Stimulated activated CD4-positive, alpha-beta T cell treated with anti-CD3 and anti-CD28 coated beads, Interleukin-15, amount 100 ng/mL, for 1 hour (primary cell): ENCODE measurements around the gene AARS2.

Source experiments
- DNase-seq, 2 donors: peaks; one replicate each; pipeline ENCODE4 v3.0.0-alpha.2; 2020; ENCODE audit warnings: low read depth in 1 of 2, low spot score in 1 of 2

Gene AARS2

DNA sequence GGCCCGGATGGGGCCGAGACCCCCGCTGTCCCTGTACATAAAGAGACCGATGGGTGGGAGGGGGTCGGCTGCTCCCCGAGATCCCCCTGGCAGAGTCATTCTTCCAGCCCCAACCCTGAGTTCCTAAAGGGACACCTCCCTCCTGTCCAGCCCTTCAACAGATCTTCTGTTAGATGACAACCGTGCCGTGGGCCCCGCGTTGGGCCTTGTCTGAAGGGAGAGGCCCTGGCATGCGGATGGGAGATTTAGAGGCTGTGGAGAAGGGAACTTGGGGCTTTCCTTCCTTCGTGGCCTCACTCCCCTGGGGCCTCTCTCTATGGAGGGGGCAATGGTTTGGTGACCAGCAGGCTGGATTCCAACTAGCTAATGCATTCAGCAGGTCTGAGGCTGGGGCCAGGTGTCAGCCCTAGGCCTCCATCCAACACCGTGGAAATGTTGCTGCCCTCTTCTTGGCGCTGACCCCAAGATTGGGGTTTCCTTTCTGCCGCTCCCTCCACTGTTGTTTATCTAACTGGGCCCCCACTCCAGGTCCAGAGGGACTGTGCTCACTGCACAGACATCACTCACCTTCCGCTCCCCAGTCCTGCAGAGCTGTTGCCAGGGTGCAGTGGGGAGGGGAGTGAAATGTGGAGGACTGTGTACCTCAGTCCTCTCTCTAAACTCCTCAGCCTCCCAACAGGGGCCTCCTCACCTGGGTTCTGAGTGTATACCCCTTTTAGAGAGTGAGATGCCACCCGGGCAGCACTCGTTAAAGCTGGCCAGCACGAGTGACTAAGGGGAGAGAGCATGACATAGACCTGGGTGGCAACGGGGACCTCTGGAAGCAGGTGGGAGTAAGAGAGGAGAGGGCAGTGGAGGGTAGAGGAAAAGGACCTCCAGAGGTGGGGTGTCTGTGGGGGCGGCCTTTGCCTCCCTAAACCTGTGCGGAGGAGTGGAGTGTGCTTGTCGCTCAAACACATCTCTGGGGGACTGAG, 36.2 kb downstream of the AARS2 start:
- no peak for DNase-seq

DNA sequence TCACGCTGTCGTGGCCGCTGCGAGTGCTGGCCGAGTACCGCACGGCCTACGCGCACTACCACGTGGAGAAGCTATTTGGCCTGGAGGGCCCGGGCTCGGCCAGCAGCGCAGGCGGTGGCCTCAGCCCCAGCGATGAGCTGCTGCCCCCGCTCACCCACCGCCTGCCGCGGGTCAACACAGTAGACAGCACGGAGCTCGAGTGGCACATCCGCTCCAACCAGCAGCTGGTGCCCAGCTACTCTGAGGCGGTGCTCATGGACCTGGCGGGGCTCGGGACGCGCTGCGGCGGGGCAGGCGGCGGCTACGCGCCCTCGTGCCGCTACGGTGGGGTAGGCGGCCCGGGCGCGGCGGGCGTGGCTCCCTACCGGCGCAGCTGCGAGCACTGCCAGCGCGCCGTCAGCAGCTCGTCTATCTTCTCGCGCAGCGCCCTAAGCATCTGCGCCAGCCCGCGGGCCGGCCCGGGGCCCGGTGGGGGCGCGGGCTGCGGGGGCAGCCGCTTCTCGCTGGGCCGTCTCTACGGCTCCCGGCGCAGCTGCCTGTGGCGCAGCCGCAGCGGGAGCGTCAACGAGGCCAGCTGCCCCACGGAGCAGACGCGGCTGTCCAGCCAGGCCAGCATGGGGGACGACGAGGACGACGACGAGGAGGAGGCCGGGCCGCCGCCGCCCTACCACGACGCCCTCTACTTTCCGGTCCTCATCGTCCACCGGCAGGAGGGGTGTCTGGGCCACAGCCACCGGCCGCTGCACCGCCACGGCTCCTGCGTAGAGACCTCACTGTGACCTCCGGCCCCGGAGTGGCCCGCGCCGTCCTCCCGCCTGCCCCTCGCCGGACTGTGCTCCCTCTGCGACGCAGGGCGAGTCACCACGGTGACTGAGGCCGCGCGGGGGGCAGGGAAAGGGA, 37.1 kb downstream of the AARS2 start:
- no peak for DNase-seq

DNA sequence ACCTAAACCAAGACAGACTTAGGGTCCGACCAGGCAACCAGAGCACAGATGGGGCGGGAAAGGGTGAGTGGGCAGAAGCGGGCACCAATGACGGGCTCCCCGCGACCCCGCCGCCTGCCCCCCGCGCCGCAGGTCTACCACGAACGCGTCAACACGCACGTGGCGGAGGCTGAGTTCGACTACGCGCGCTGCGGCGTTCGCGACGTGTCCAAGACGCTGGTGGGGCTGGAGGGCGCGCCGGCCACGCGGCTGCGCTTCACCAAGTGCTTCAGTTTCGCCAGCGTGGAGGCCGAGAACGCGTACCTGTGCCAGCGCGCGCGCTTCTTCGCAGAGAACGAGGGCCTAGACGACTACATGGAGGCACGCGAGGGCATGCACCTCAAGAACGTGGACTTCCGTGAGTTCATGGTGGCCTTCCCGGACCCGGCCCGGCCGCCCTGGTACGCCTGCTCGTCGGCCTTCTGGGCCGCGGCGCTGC, 37.8 kb downstream of the AARS2 start:
- DNase-seq, result no peak

DNA sequence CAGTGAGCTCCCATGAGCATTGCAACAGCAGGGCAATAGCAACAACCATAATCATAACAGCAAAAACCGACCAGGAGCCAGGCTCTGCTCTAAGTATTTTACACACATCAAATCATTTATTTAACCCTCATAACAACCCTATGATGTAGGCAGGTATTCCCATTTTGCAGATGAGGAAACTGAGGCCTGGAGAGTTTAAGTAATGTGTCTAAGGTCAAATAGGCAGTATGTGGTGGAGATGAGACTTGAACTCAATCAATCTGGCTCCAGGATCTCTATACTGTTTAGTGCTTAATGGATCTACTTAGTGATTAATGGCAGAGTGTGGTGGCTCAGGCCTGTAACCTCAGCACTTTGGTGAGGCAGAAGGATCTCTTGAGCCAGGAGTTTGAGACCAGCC, 39.5 kb downstream of the AARS2 start:
- DNase-seq, result no peak

DNA sequence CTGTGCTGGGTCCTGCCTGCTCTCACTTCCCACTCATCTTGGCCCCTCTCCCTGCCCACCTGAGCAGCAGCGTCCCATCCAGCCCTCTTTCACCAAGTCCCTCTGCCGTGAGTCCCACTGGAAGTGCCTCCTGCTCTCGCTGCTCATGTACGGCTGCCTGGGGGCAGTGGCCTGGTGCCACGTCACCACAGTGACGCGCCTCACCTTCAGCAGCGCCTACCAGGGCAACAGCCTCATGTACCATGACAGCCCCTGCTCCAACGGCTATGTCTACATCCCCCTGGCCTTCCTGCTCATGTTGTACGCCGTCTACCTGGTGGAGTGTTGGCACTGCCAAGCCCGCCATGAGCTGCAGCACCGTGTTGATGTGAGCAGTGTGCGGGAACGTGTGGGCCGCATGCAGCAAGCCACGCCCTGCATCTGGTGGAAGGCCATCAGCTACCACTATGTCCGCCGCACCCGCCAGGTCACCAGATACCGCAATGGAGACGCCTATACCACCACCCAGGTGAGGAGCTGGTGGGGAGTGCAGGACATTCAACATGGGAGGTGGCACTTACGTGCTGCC, 40.1 kb downstream of the AARS2 start:
- DNase-seq, result no peak

DNA sequence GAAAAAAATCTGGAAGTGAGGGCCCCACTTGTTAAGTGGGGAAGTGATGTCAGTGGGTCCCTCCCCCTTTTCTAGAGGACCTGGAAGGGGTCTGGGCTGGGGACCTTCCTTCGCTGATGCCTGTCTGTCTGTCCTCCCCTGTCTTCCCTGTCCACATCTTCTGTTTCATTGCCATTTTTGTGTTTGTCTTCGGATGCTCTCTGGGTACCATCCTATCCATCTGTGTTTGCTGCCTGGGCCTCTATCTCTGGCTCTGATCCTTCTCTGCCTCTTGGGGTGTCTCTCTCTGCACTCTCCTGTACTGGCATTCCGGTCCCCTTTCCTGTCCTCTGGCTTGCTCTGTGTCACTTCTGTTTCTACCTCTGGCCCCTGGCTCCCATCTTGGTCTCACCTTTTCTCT, 40.6 kb downstream of the AARS2 start:
- no peak for DNase-seq

DNA sequence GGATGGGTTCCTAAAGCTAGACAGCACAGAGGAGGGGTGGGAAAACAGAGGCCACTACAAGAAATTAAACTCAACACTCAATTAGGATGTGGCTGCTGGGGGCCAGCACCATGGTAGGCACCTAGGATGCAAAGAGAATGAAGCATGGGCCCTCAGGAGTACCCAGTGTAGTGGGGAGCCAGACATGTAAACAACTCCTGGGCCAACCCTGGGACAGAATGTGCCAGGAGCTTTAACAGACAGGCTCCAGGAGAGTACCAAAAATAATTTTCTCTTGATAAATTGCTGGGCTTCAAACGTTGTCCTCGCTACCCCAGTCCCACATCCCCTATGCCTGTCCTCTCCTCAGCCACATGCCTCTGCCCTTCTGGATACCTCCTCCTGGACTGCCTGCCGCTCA, 41.2 kb downstream of the AARS2 start:
- DNase-seq, result no peak

DNA sequence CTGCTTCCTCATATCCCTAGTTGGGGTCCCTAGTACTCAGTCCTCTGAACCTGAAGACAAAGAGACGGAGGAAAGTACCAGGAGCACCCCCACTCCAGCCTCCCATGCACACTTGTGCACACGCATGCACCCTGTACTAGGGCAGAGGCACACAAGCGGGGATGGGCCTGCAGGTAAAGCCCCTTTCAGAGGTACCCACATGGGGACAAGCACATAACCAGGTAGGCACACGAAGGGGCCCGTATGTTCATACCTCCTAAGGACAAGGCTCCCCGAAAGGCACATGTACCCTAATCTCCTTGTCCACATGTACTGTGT, 41.8 kb downstream of the AARS2 start:
- DNase-seq, result no peak

DNA sequence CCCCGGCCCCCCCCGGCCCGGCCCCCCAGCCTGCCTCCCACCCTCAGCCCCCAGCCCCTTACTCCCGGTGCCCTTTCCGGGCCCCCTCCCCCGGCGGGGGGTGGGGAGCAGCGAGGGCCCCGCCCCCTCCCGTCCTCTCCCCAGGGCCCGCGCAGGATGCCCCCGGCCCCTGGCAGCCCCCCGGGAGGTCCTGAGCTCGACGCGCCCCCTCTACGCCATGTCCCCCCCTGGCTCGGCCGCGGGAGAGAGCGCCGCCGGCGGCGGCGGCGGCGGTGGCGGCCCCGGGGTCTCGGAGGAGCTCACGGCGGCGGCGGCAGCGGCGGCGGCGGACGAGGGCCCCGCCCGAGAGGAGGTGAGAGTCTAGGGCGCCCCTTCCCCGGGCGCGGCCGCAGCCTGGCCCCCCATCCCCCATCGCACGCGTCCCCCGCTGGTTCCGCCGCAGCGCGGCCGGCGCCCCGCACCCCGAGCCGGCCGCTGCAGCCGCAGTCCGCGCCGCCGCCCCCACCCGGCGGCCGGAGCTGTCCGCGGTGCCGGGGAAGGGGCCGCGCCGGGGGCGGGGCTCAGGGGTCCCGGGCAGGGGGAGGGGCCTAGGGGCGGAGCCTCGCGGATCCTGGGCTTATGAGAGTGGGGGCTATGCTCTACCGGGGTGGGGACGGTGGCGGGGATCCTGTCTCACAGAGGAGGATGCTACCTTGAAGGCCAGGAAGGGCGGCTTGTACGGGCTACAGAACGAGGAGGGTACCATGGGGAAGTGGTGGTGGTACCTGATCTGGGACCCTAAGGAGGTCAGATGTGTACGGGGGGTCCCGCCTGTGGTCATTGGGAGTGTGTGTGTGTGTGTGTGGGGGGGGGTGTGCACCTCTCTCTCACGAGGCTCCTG, 42.4 kb downstream of the AARS2 start:
- no peak for DNase-seq

DNA sequence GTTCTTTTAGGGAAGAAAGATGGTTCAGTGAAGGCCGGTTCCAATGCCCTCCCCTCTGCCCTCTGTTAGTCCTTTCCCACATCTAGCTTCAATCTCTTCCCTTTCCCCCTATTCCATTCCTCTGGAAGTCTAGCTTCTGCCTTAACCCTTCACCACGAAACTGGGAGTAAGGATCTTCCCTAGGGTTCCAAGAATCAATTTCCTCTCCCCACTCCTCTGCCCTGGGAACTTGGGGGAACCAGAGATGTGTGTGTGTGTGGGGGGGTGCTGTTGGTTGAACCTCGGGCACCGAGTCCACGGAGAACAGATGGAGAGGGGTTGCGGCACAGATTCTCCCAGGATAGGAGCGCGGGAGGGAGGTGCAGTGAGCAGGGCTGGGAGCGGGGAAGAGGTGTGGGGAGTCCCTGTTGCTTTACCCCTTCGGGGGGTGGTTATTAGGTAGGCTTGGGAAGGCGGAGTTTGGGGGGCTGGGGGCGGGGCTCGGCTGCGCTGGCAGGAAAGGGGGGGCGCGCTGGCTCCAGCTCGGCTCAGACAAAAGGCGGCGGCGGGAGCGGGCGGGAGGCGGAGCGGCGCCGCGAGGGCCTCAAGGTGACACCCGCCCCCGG, 43.1 kb downstream of the AARS2 start, which contains the start of gene TMEM151B:
TSS of gene TMEM151B (plus strand) at position 530 of the 605 bp plus-strand sequence. CDS start 293 bp downstream, outside the sequence.
- DNase-seq, result no peak

DNA sequence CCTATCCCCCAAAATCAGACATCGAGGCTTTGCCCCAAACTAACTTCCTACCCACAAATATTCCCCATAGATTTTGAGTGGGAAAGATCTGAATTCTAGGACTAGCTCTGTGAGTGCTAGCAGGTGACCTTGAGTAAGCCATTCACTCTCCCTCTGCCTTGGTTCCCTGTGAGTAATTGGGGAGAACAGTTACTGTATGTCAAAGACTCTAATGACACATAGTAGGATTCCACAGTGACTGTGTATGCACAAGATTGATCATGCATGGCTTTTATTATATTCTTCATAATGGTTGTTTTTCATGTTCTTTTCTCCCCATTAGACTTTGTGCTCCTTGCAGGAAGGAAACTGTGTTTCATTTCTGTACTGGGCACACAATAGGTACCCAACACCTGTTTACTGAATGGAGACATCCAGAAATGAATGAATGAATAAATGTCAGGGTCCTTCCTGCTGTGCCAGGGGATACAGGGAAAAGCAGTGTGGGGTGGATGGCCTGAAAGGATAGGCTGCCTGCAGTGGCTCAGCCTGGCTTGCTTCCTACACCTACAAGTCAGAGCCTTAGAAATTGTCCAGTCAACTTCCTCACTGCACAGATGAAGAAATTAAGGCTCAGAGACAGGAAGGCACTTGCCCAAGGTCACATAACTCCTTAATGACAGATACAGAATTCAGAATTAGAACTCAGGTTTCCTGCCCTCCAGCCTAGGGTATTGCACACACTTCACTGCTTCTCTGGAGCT, 43.8 kb downstream of the AARS2 start:
- no peak for DNase-seq

DNA sequence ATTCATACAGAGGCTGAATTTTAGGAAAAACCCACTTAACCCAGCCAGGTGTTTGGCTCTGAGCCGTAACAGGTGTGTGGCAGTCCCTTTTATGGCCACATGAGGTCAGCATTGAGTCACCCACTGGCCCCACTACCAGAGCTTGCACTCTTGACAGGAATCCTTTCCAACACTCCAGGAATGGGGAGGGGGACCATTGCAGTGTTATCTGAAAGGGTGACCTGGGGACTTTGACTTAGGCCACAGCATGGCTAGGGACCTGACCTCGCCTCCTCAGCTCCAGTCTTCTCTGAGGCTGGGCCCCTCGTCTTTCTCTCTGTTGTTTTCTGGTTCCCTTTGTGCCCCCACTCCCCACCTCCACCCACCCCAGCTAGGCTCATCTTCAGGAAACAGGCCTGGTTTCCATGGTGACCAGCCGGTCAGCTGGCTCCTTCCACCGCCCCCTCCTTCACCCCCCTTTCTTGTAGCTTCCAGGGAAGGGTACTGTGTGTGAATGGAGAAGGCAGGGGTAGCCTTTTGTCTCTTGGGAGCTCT, 45.0 kb downstream of the AARS2 start:
- DNase-seq, result peak in 1 of 2 donors; percentile 40

DNA sequence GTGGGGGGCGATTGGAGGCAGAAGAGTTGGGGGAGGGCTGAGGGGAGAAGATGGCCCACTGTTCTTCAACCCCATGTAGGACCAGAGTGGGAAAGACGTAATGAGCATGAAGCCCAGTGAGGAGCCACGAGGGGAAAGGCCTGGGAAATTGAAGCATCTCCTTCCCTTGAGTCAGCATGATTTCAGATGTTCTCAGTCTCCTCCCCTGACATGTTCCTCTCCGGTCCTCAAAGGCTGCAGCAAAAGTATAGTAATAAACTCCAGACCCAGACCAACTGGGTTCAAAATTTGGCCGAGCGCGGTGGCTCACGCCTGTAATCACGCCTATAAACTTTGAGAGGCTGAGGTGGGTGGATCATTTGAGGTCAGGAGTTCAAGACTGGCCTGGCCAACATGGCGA, 45.9 kb downstream of the AARS2 start:
- DNase-seq, result no peak

DNA sequence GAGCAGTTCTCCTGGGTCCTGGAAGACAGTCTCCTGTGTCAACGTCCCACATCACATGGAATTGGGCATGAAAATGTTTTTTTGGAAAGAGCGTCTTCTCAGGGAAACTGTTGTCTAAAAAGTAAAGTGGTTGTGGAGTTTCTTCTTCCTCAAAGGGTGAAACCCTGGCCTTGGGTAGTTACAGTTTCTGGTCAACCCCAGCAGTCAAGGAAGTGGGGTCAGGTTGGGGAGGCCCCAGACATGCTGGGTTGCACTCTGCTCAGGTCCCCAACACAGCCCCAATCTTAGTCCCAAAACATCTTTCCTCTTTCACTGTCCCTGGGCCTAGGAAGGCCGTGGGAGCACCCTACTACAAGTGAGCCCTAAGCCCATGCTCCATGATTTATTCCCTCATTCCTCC, 46.8 kb downstream of the AARS2 start:
- DNase-seq, result no peak

DNA sequence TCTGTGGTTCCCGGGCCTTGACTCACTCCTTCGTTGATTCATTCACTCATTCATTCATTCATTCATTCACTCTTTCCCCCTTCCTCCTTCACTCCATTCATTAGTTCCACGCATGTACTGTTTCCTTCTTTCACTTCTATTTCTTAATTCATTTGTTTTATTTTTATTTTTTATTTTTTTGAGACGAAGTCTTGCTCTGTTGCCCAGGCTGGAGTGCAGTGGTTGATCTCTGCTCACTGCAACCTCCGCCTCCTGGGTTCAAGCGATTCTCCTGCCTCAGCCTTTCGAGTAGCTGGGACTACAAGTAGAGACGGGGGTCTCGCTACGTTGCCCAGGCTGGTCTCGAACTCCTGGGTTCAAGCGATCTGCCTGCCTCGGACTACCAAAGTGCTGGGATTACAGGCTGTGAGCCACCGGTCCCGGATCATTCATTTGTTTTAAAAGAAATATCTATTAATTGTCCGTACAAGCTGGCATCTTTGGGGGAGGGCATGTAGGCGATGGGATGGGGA, 47.4 kb downstream of the AARS2 start:
- no peak for DNase-seq

DNA sequence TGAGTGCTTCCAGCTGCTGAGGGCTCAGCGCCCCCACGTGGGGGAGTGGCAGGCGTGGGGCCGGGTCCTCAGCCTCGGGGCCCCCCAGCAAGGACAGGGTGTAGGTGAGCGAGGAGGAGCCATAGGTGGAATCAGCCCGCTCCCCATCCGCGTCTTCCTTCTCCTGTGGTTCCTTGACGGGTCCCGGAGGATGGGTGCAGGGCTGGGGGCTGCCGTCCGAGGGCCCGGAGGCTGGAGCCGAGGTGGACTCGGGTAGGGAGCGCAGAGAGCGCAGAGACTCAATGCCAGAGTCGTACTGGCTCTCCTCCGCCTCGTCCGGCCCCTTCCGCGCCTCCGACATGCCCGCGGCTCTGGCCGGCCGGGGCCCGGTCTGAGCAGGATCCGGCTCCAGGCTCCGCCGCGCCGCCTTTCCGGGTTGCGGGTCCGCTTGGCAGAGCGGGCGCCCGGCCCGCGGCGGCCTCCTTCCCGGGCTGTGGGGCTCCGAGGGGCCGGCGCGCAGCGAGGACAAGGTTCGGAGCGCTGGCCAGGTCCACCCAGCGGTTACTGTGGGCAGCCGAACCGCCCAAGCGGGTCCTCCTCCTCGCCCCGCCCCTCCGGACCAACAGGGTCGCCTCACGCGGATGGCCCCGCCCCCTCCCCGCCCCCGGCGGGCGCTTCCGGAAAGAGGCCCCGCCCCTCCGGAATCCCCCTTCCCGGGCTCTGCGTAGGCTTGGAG, 48.0 kb downstream of the AARS2 start, which contains the start of gene NFKBIE:
TSS of gene NFKBIE (minus strand) at position 545 of the 715 bp plus-strand sequence. CDS start at position 340, 205 bp downstream.
- DNase-seq, result peak; percentile 93 to 97

DNA sequence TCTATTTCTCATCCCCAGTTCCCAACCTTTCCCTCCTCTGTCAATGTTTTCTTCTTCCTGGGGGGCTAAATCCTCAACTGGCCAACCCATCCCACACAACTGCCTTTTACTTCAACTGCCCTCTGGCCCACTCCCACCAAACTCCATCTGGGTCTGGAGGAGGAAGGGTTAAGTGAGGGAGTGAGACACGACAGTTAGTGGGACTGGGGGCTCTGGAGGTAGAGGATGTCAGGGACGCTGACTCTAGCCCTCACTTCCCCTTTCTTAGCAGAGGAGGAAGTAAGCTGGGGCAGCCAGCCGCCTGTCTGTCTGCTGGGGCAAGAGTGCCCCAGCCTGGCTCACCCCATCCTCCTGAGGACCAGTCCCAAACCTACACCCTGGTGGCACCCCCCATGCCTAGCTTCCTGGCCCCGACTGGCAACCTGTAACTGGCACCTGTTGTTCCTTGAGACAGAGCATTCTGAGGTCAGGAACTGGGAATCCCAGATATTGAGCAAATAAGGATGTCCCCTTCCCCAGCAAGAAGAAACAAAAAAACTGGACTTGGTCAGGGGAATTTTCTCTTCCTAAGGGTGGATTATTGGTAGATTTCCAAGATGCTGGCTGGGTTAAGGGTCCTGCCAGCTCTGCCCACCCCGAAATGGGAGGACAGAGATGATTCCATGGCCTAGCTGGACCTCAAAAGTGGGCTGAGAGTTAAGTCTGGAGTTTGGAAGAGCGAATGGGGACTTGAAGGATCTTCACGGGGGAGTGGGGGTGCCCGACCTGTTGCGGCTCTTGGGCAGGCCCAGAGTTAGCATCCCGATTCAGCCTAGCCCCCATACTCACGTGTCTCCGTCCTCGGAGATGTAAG, 48.8 kb downstream of the AARS2 start:
- DNase-seq, result no peak
